ENCODE data around the gene ZNF688. TPM values are rescaled to one million over a fixed set of nuclear protein-coding genes. Genes with fewer than 3 reads are reported as not detected.
"Not testable (repeated sequence)": the region's sequence is repeated elsewhere in the genome, so short reads cannot be mapped to it uniquely, and the experiment has no call there.

ZNF688 gene
- total RNA-seq, 1 experiment from 2014 or later = 3.6 TPM

- H4K20me1 ChIP-seq (ENCODE audit: insufficient read depth); H2AFZ ChIP-seq (ENCODE audit: low read depth, low read length, poor library complexity, severe bottlenecking); H3K4me3 ChIP-seq (replicated peaks in 1 of 2; ENCODE audit: low read depth in 1 of 2, low read length in 2 of 2); H3K79me2 ChIP-seq (ENCODE audit: insufficient read depth, low read length); H3K9me2 ChIP-seq (ENCODE audit: insufficient read depth); H3K27me3 ChIP-seq (ENCODE audit: insufficient read depth, low read length); ATAC-seq; BruUV-seq (replicated peaks); H3K9me3 ChIP-seq (ENCODE audit: control insufficient read depth in 1 of 2, insufficient read depth in 1 of 2, low read depth in 1 of 2, low read length in 2 of 2); intact Hi-C loops (cut with micrococcal nuclease); DNase-seq (ENCODE audit: low read depth, low spot score); H3K36me3 ChIP-seq (ENCODE audit: control insufficient read depth in 1 of 2, insufficient read depth in 2 of 2, low read length in 2 of 2): not testable (repeated sequence)
- Histone ChIP-seq H3K27ac (ENCODE audit: low read depth, low read length) (peak overlapping the region; percentile 82; the same call in 1 of the 2 replicates), H3K9ac (ENCODE audit: low read length) (peak overlapping the region; percentile 78; the same call in 1 of the 2 replicates), H3K4me1 (ENCODE audit: control insufficient read depth in 1 of 2, insufficient read depth in 2 of 2, low read length in 2 of 2) (peaks cover 6 to 40% of the 10 kb centered on the region in 2 experiments; a peak in 3 of 4 replicates), H3K4me2 (ENCODE audit: low read length) (peak overlapping the region; percentile 85; the same call in 1 of the 2 replicates)
- ChIA-PET POLR2A (interaction anchor here (1.2 to 2.7 kb wide), 2 partner anchors 9 to 21 kb away, joined by 6 to 20 read pairs; partner anchors contain the start of gene ZNF764), CTCF (interaction anchor here (1.1 to 2.1 kb wide), 9 partner anchors 9 to 119 kb away, joined by 3 to 11 read pairs (median 5); partner anchors contain the start of genes DCTPP1, ZNF688 and ZNF764), RAD21 (ENCODE audit: low non-redundant PET in 1 of 2, low total read pairs in 2 of 2, uncharacterized antibody in 2 of 2, unreplicated experiment in 2 of 2) (interaction anchor here in 1 of 2 experiments (2.1 kb wide), 1 partner anchor 106 kb away, joined by 18 read pairs; the partner anchor contains the start of gene DCTPP1)
Observed at GRCh38 chr16:30536391-30537024, 35.0 kb downstream of the ZNF688 start.

- ChIA-PET RAD21 (ENCODE audit: low non-redundant PET in 1 of 2, low total read pairs in 2 of 2, uncharacterized antibody in 2 of 2, unreplicated experiment in 2 of 2) (interaction anchor here (1.6 to 2.1 kb wide), 2 partner anchors 22 to 106 kb away, joined by 4 to 18 read pairs; partner anchors contain the start of gene DCTPP1 (in 1 of the 2)), POLR2A (interaction anchor here (1.1 to 2.7 kb wide), 6 partner anchors 9 to 106 kb away, joined by 3 to 20 read pairs (median 6); partner anchors contain the start of genes DCTPP1 and ZNF764), CTCF (interaction anchor here (1.0 to 2.1 kb wide), 13 partner anchors 9 to 126 kb away, joined by 3 to 11 read pairs (median 4); partner anchors contain the start of genes DCTPP1, ZNF688 and ZNF764)
- H3K27me3 ChIP-seq (ENCODE audit: insufficient read depth, low read length) = no peaks in the 10 kb centered on the region
- intact Hi-C loops (cut with micrococcal nuclease) = no loop called here
- H3K9me2 ChIP-seq (ENCODE audit: insufficient read depth) = no peaks in the 10 kb centered on the region
- H3K36me3 ChIP-seq (ENCODE audit: control insufficient read depth in 1 of 2, insufficient read depth in 2 of 2, low read length in 2 of 2) = no peaks in the 10 kb centered on the region
- BruUV-seq (replicated peaks) = no TSS peak
- no peaks in the 10 kb centered on the region; the same call in 1 of the 2 replicates for H3K79me2 ChIP-seq (ENCODE audit: insufficient read depth, low read length)
- peak overlapping the region; percentile 85 for H3K4me2 ChIP-seq (ENCODE audit: low read length)
- peak overlapping the region; percentile 82 for H3K27ac ChIP-seq (ENCODE audit: low read depth, low read length)
- peak overlapping the region; percentile 78 for H3K9ac ChIP-seq (ENCODE audit: low read length)
- H3K9me3 ChIP-seq (ENCODE audit: control insufficient read depth in 1 of 2, insufficient read depth in 1 of 2, low read depth in 1 of 2, low read length in 2 of 2) = no peaks in the 10 kb centered on the region
- H4K20me1 ChIP-seq (ENCODE audit: insufficient read depth) = no peaks in the 10 kb centered on the region
- H3K4me1 ChIP-seq (ENCODE audit: control insufficient read depth in 1 of 2, insufficient read depth in 2 of 2, low read length in 2 of 2) = peaks cover 6 to 36% of the 10 kb centered on the region in 2 experiments; a peak in 3 of 4 replicates
- ATAC-seq (peak; percentile 63), DNase-seq (ENCODE audit: low read depth, low spot score) (peak; percentile 31)
- no peak overlapping the region for H2AFZ ChIP-seq (ENCODE audit: low read depth, low read length, poor library complexity, severe bottlenecking)
- peak overlapping the region; percentile 60 to 79 for H3K4me3 ChIP-seq (replicated peaks in 1 of 2; ENCODE audit: low read depth in 1 of 2, low read length in 2 of 2)
- TF ChIP-seq ATF3 (IDR thresholded peaks at IDR 0.05) (no peak), CTCF (IDR thresholded peaks at IDR 0.05 in 2 of 3, conservative IDR thresholded peaks at IDR 0.05 in 1 of 3; ENCODE audit: borderline replicate concordance in 1 of 3, insufficient read depth in 1 of 3, low read depth in 2 of 3, low read length in 2 of 3) (peak in 2 of 3 experiments; percentile 48 to 60; a peak in 5 of 6 replicates), JUND (IDR thresholded peaks at IDR 0.05) (no peak), ZBTB33 (IDR thresholded peaks at IDR 0.05; ENCODE audit: extremely low read depth, insufficient replicate concordance, low read length) (no peak), RAD21 (IDR thresholded peaks at IDR 0.05; ENCODE audit: low read depth) (peak; percentile 60), FOSL1 (IDR thresholded peaks at IDR 0.05; ENCODE audit: low read depth) (no peak), ELF1 (IDR thresholded peaks at IDR 0.05; ENCODE audit: borderline replicate concordance, low read depth) (no peak), TCF7L2 (IDR thresholded peaks at IDR 0.05; ENCODE audit: borderline replicate concordance, extremely low read depth, insufficient read depth, insufficient read length) (no peak), YY1 (IDR thresholded peaks at IDR 0.05; ENCODE audit: extremely low read depth, insufficient replicate concordance, low read depth, low read length) (peak; percentile 18), POLR2AphosphoS5 (IDR thresholded peaks at IDR 0.05; ENCODE audit: low read depth, low read length) (peak; percentile 41; the same call in 1 of the 2 replicates), CBX3 (IDR thresholded peaks at IDR 0.05; ENCODE audit: low read depth) (peak; percentile 49; the same call in 1 of the 2 replicates), SP1 (IDR thresholded peaks at IDR 0.05; ENCODE audit: low read depth) (no peak), SIN3A (IDR thresholded peaks at IDR 0.05; ENCODE audit: low read depth) (0 out of 2 replicates have a peak, but pooled peaks have one; percentile 20)
Observed at GRCh38 chr16:30535777-30536190, 35.7 kb downstream of the ZNF688 start.

Data from HCT116 (cell line).